Activated T-helper 1 cell treated with Interleukin-2 at 50 U/mL for 16 hours (primary cell): ENCODE measurements around the gene SRGAP3.

Experiments used
- DNase-seq: peaks from one replicate; pipeline ENCODE4 v3.0.0-alpha.2; 2020; ENCODE audit warnings: low read depth

The SRGAP3 gene

GRCh38 chr3:9172851-9173321 is 76.6 kb downstream of the SRGAP3 start:
- DNase-seq, result no peak

- DNase-seq, result no peak
Observed at GRCh38 chr3:9170851-9171160, 78.6 kb downstream of the SRGAP3 start.

GRCh38 chr3:9169956-9170850 is 79.2 kb downstream of the SRGAP3 start:
- DNase-seq, result no peak

GRCh38 chr3:9169326-9169725 is 80.1 kb downstream of the SRGAP3 start:
- DNase-seq, result no peak

DNA sequence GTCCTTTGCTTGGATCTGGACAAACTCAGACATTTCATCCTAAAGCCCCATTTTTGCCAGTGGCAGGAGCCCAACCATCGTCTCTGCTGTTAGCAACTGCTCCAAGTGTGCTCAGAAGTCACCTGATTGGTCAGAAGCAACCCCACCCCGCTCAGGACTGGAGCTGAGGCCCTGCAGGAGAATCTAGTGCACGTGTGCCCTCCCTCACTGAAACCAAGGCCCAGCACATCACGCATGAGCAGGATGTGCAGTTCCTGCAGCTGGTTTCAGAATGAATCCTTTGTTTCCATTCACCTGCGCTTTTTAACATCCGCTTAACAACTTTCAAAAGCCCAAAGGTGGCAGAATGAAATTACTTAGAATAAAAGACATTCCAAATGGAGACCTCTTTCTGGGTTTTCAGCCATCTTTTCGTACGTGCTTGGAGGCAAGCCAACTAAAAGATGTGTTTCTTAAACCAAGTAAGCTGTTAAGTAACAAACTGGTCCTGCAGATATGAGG is 81.2 kb downstream of the SRGAP3 start:
- DNase-seq, result no peak

GRCh38 chr3:9167222-9167621 is 82.2 kb downstream of the SRGAP3 start:
- DNase-seq, result no peak

DNA sequence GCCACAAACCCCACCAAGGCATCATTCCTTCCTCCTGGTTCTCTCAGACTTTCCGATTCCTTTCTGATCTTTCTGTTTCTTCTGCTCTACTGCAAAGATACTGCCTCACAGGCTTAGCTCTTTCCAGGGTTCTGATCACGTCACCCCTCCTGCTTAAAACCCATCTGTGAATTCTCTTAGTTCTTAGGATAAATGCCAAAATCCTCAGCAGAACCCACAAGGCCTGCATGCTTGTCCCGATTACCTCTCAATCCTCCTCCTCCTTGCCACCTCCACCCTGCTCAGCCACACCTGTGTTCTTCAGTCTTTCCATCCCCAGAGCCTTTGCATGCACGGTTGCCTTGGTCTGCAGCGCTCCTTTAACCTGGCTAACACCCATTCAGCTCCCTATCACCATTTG is 84.0 kb downstream of the SRGAP3 start:
- DNase-seq, result no peak

- no peak for DNase-seq
Observed at GRCh38 chr3:9163289-9163688, 86.2 kb downstream of the SRGAP3 start.

DNA sequence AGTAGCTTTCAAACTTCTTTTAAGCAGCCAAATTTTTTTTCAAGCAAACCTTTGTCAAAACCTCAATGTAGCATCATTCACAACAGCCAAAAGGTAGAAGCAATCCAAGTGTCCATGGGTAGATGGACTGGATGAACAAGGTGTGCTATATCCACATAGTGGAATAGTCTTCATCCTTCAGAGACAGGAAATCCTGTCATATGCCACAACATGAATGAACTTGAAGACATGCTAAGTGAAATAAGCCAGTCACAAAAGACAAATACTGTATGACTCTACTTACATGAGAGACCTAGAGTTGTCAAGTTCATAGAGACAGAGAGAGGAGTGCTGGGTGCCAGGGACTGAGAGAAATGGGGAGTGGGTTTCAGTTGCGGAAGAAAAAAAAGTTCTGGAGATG is 87.6 kb downstream of the SRGAP3 start:
- DNase-seq, result no peak

DNA sequence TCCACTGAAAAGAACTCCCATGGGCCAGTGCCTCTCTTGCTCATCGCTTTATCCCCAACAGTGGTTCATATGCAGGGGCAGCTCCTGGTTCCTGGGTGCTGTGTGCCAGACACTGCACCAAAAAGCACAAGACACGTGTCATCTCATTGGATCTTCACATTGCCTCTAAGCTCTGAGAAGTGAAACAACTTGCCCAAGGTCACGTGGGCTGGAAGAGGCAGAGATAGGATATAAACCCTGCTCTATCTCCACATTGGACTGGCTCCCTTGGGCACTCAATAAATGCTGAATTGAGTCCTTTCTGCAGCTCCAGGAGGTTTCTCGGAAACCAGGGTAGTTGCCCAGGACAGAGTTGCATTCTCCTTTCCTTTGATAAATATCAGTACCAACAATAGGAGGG is 88.1 kb downstream of the SRGAP3 start:
- DNase-seq, result no peak

GRCh38 chr3:9158865-9159630 is 90.4 kb downstream of the SRGAP3 start:
- no peak for DNase-seq

GRCh38 chr3:9157651-9158362 is 91.6 kb downstream of the SRGAP3 start:
- no peak for DNase-seq

DNA sequence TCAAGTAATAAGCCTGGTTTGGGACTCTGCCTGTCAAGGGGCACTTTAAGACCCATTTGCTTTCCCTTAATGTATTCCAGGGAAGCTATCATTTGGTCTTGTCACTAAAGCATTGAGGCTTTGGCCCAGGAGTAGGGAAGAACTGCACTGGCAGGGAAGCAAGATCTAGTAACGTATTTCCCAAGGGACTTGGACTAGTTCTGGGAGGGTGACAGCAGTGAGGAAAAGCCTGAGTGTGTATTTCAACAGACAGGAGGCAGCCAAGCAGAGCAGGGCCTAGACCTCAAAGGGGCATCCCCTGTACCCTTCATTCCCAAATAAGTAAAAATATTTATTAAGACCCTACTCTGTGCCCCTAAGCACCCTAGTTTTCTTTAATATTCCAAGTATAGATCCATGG is 92.8 kb downstream of the SRGAP3 start:
- no peak for DNase-seq

- no peak for DNase-seq
Observed at GRCh38 chr3:9155028-9155427, 94.4 kb downstream of the SRGAP3 start.

GRCh38 chr3:9153904-9154619 is 95.4 kb downstream of the SRGAP3 start:
- no peak for DNase-seq

GRCh38 chr3:9151240-9151639 is 98.2 kb downstream of the SRGAP3 start:
- DNase-seq, result no peak

- DNase-seq, result no peak
Observed at GRCh38 chr3:9149566-9149965, 99.9 kb downstream of the SRGAP3 start.

- no peak for DNase-seq
Observed at GRCh38 chr3:9147896-9148266, 101.6 kb downstream of the SRGAP3 start.

DNA sequence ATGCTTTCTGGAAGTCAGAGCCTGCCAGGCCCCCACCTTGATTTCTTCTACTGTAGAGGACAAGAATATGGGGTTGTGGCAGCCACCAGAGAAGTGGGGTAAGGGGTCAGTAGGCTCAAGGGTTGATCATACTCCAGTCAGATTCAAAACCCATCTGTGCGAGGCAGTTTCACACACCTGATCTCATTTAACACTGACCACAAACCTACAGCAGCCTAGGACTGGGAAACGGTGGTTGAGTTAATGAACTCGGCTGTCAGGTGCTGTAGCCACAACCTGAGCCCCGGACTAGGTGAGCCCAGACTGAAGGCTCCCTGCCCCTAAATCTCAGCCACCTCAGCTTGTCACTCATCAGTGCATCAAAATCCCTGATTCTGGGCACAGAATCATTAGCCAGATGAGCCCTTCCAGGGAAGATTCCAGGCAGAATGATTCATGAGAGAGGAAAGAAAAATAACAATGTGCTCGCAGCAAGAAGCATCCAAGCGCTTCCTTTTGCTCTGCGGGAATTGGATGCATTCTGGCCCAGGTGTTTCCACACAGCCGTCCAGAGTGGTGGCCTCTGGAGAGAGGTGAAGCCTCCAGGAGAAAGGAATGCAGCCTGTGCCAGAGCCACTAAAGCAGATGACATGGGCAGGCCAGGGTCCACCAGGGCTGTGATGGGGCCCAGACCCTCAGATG is 102.1 kb downstream of the SRGAP3 start:
- no peak for DNase-seq

GRCh38 chr3:9146367-9147071 is 102.9 kb downstream of the SRGAP3 start:
- DNase-seq, result no peak

DNA sequence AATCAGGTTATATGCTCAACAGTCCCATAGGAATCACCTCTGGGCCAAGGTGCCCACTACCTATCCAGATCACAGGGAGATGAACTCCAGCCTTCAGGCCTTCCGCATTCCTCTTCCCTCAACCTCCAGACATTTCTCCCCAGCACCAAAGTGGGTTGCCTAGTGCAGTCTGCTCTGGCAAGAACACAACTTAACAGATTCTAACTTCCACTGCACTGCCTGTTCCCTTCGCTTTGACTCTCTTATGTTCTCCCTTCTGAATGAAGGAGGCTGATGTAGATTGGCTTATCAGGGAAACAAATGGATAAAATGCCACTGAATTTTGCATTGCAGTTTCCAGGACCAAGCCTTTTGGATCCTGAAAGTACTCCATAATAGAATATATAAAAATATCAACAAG is 106.3 kb downstream of the SRGAP3 start:
- no peak for DNase-seq
